ENCODE data around the gene RAB3D.

Gene RAB3D

DNA sequence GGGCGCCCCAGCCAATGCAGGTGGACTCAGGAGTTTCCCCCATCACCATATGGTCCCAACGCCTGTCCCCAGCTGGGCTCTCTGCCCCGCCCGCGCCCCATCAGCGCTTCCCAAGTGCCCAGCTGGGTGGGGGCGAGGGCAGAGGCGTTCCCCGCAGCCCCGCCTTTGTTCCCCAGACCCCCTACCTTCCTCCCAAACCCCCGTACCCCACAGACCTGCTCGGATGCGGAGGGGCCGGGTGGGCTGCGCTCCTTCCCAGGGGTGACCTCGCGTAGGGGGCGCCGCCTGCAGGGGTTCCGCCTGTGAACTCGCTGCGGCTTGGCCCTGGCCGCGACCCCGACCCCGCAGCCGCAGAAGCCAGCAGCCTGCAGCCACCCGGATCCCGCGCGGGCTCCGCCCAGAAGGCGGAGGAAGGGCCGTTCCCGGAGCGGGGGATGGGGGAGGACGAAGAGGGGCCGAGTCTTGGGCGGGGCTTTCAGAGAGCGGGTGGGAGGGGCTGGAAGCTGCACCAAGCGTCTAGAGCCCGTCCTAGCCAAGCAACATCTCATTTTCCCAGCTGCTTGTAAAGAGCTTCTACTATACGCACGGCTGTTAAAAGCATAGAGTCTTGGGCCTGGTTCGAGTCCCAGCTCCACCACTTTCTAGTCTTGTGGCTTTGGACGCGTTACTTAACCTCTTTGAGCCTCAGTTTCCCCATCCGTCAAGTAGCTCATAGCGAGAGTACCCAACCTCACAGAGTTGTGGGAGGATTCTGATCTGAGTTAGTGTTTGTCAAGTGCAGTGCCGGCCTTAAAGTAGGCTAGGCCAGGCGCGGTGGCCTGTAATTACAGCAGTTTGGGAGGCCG, at the start of gene RAB3D (continued):
- TF ChIP-seq, protein P1, sequence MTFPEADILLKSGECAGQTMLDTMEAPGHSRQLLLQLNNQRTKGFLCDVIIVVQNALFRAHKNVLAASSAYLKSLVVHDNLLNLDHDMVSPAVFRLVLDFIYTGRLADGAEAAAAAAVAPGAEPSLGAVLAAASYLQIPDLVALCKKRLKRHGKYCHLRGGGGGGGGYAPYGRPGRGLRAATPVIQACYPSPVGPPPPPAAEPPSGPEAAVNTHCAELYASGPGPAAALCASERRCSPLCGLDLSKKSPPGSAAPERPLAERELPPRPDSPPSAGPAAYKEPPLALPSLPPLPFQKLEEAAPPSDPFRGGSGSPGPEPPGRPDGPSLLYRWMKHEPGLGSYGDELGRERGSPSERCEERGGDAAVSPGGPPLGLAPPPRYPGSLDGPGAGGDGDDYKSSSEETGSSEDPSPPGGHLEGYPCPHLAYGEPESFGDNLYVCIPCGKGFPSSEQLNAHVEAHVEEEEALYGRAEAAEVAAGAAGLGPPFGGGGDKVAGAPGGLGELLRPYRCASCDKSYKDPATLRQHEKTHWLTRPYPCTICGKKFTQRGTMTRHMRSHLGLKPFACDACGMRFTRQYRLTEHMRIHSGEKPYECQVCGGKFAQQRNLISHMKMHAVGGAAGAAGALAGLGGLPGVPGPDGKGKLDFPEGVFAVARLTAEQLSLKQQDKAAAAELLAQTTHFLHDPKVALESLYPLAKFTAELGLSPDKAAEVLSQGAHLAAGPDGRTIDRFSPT (tag by site-specific recombination; IDR thresholded peaks at IDR 0.05) = no peak
- no peak for TF ChIP-seq REPIN1 (tag by site-specific recombination; IDR thresholded peaks at IDR 0.05; ENCODE audit: low read depth)
- TF ChIP-seq ZNF202 (tag by site-specific recombination; IDR thresholded peaks at IDR 0.05; ENCODE audit: borderline replicate concordance) = no peak
- no peak for TF ChIP-seq ZBTB20 (tag by site-specific recombination; IDR thresholded peaks at IDR 0.05)
- no peak for TF ChIP-seq ZNF140 (tag by site-specific recombination; IDR thresholded peaks at IDR 0.05)
- no peak for TF ChIP-seq ZNF169 (tag by site-specific recombination; IDR thresholded peaks at IDR 0.05)
- TF ChIP-seq OVOL3 (tag by site-specific recombination; IDR thresholded peaks at IDR 0.05) = no peak
- no peak for TF ChIP-seq ZNF362 (tag by site-specific recombination; IDR thresholded peaks at IDR 0.05)
- TF ChIP-seq ZXDB (tag by site-specific recombination; IDR thresholded peaks at IDR 0.05) = no peak
- TF ChIP-seq RBAK (tag by site-specific recombination; IDR thresholded peaks at IDR 0.05) = no peak
- no peak for TF ChIP-seq INSM2 (tag by site-specific recombination; IDR thresholded peaks at IDR 0.05)
- no peak for TF ChIP-seq ZBTB49 (tag by site-specific recombination; IDR thresholded peaks at IDR 0.05; ENCODE audit: low read depth)
- no peak for TF ChIP-seq ZNF398 (tag by site-specific recombination; IDR thresholded peaks at IDR 0.05)
- no peak for TF ChIP-seq GLI4 (tag by site-specific recombination; IDR thresholded peaks at IDR 0.05)
- no peak for TF ChIP-seq ZNF558 (tag by site-specific recombination; IDR thresholded peaks at IDR 0.05)
- TF ChIP-seq ZNF114 (tag by site-specific recombination; IDR thresholded peaks at IDR 0.05) = no peak
- no peak for TF ChIP-seq ZNF76 (tag by site-specific recombination; IDR thresholded peaks at IDR 0.05; ENCODE audit: borderline replicate concordance, low read depth)
- no peak for TF ChIP-seq ZNF596 (tag by site-specific recombination; IDR thresholded peaks at IDR 0.05)
- TF ChIP-seq ZNF610 (tag by site-specific recombination; IDR thresholded peaks at IDR 0.05; ENCODE audit: borderline replicate concordance) = no peak
- TF ChIP-seq ZNF112 (tag by site-specific recombination; IDR thresholded peaks at IDR 0.05) = no peak
- no peak for TF ChIP-seq CTCF (tag by site-specific recombination; IDR thresholded peaks at IDR 0.05)
- TF ChIP-seq, protein P2, sequence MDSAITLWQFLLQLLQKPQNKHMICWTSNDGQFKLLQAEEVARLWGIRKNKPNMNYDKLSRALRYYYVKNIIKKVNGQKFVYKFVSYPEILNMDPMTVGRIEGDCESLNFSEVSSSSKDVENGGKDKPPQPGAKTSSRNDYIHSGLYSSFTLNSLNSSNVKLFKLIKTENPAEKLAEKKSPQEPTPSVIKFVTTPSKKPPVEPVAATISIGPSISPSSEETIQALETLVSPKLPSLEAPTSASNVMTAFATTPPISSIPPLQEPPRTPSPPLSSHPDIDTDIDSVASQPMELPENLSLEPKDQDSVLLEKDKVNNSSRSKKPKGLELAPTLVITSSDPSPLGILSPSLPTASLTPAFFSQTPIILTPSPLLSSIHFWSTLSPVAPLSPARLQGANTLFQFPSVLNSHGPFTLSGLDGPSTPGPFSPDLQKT (IDR thresholded peaks at IDR 0.05; ENCODE audit: borderline replicate concordance, low read depth, low read length) = no peak
- no peak for TF ChIP-seq ZNF426 (tag by site-specific recombination; IDR thresholded peaks at IDR 0.05)
